NK-92 (cell line): ENCODE data around the gene LASP1.

ENCODE experiments used
- DNase-seq: peaks from one replicate; lab custom pipeline; 2025; ENCODE audit not compliant: unreplicated experiment; lab: John Stamatoyannopoulos, UW

LASP1 gene

DNA sequence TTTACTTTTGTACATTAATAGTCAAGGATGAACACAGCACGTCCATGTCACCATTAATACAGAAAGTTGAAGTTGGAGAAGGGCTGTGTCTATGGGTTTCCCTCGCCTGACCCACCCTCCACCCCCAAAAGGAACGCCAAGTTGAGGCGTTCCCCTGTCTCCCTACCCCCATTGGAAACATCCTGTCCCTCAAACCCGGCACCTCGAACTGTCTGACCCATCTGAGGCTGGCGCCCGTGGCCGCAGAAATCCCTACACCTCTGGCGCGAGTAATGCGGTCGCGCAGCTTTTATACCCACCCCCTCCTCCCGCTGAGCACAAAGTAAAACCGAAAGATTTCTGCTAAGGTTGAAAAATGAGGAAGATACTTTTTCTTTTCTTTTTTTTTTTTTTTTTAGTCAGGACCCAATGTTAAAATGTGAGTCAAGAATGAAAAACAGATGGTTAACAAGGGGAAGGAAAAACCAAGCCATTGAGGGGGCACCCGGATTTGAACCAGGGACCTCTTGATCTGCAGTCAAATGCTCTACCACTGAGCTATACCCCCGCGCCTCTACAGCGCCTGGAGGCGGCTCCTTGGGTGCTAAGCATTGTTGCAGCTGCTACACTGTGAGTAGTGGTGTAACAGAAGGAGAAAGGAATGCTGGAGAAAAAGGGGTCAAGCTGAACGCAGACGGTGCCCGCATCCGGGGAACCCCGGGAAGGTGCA lies 887 bp upstream of the LASP1 start:
- no peak for DNase-seq

DNA sequence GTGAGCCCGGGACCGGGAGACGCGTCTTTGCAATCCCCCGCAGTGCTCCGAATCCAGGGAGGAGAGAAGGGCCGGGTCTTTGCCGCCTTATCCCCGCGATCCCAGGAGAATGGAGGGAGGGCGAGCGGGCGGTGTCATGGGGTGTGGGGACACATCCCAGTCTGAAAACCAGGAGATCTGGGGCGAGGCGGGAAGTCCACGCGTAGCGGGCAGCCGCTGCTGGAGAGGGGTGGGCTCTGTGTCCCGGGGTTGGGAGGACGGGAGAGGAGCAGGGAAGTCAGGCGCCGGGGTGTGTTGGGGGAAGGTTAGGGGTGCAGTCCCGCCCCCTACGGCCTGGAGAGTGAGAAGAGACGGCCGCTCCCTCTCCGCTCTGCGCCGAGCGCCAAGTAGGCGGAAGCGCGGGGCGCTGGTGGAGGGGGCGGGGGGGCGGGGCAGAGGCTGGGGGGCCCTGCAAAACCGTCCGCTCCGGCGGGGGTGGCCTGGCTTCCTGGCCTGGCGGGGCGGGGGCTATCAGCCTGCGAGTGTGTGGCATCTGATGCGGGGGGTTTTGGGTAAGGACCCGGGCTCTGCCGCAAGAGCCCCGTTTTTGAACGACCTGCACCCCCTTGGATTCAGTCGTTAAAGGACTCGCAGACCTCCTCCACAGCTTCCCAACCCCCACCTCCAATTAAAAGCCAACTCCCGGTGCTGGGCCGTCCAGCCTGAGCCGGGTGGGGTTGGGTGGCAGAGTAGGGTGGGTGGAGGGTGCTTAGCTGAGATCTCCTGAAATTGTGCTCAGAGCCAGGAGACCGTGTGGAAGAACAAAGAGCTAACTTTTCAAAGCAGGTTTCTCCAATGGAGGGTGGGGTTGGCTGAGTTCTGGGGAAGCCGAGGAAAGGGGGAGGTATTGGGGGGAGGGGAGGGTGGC lies 654 bp downstream of the LASP1 start:
- DNase-seq, result no peak

DNA sequence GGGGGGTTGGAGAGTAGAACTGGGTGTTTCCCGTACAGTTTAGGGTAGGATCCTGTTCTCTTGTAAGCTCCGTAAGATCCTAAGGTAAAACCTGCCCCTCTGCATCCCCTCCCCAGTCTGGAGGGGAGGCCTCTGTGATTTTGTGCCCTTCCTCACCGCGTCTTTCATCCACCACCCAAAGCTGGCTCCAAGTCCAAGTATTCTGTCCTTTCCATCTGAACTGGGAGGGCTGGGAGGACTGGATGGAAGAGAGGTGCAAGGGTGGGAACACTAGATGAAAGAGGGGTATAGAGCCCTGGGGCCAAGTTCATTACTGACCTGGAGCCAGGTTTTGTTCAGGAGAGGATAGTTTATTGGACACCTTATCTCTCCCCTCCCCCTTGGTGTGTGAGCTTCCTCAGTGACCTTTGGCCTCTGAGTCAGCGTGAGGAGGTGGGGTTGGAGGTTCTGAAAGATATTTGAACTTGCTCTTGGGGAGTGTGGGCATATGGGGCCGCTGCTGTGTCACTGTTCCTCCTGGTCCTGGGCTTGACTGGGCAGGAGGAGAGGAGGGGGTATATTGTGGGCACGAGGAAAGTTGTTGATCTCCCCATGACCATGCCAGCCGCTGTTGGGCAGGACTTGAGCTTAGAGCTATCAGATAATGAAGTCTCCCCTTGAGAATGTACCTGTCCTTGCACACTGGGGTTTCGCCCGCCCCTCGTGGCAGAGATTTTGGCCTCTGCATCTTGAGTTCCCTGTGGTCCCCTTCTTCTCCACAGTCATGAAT lies 1.6 kb downstream of the LASP1 start:
- no peak for DNase-seq

DNA sequence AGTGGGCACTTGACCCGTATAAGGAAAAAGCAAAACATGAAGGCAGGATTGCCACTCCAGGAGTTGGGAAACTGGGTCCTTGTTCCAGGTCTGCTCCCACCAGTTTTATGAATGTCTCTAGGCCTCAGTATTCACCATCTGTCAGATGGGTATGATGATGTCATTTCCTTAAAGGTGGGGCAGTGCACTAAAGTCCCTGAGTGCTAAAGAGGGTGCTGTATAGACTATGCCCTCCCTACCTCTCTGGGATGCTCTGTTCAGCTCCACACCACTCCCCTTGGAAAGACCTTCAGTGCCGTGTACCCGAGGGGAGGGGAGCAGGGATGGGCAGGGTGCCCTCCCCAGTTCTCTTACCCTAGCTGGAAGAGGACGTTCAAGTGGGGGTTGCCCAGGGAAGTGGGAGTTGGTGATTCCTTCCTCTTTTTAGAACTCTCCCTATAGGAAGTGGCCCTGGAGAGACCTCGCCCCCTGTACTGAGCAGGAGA lies 2.2 kb downstream of the LASP1 start:
- DNase-seq, result no peak

DNA sequence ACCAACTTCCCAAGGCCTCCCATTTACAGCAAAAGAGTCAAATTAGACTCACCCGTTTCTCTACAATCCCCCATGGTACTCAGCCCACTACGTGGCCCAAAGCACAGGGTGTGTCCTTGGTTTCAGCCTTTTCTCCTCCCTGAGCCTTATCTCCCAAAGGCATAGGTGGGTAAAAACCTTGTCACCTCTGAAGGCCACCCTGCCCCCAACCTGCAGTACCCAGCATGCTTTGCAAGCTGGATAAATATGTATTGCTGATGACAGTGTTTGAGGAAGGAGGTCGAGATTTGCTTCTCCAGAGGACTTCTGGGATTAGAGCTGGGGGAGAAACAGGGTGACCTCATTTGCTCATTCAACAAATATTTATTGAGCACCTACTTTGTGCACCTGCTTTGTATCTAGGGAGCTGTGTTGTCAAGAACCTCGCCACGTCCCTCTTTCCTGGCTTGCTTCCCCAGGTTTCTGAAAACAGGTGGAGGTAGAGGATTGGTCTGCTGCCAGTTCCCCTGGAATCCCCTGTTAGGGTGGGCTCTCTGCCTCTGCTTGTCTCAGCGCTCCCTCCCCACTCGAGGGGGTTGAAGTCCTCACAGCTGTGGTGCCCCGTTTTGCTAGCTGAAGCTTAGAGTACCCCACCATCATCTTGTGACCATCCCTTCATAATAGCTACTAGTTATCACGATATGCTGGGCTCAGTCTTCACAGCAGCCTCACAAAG lies 3.0 kb downstream of the LASP1 start:
- DNase-seq, result no peak

DNA sequence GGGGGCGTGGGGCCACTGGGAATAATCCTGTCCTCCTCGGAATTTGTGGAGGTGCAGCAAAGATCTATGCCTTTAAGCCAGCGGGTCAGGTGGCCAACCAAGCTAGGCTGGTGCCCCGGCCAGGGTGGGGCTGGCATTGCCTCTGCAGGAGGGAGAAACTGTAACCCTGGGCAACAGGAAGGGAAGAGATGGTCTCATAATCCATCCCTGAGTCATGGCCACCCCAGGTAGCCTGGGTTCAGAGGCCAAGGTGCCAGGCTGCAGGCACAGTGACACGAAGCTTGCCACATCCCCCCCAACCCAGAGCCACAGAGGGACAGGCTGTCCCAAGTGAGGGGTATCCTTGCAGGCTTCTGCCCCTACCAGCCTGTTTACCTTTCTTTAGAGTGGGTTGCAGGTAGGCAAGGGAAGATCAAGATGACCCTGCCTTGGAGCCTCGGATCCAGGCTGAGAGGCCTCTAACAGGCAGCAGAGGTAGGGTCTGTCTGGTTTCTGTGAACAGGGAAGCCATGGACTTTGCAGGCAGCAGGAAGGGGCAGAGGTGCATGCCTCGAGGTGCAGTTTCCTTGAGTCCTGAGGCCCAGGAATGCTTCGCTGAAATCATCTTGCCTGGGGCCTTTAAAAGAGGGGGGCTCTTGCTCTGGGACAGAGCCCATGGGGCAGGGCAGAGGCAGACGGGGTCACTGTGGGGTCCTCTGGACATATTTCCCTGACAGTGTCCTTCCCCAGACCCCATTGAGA lies 4.0 kb downstream of the LASP1 start:
- DNase-seq, result no peak

DNA sequence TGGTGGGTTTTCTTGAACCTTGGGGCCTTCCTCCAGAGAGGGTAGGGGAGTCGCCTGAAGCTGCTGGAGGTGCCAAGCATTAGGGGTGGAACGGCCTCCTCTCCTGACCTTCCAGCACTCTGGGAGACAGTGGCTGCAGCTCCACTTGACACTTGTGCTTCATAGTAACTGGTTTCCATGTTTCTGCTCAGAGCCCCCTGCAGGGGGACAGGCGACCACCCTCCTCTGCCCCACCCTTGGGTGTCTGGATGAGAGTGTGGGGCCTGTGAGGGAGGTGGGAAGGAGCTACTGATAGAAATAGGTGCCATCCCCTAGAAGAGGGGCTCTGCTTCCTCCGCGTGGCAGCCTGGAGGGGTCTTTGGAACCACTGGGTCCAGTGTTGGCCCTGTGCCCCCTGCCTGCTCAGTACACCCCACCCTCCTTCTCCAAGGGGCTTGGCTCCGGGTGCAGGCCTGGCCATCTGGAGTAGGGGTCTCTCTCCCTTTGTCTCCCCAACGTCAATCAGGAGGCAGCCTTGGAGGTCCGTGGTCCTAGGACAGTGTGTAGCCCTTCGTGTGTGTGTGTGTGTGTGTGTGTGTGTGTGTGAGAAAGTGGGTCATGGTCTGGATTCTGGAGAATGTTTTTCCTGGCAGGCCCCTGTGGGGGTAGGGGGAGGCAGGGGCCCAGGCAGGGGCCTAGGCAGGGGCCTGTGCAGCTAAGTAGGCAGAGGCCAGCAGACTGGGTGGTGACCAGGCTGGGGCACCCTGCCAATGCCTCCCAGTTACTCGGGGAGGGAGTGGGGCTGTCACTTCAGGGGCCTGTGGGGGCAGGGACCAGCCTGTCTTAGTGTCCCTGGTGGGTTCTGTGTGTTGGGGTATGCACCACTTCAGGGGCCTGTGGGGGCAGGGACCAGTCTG lies 4.9 kb downstream of the LASP1 start:
- no peak for DNase-seq

DNA sequence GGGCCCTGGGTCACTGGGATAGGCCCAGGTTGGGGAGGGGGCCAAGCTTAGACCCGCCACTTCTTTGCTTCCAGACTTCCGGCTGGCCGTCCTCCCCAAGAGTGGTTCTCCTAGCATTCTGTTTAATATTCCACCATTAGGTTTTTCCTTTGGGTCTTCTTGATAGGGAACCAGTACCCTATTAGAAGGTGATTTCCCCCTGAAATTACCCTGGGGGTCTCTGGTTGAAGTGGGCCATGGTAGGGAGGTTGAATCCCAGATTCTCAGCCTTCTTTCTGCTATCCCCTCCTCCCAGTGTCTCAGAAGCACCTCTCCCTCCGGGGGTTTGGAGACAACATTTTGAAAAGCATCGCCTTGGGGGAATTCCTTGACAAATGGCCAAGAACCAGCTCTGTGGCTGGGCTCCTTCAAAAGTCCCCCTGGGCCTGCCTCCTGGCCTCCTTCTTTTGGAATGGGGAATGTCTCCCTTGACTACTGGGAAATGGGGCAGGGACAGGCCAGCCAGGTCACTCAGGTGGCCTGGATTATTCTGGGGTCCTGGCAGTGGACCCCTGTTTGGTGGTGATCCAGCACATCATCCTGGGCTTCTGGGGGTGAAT lies 5.7 kb downstream of the LASP1 start:
- no peak for DNase-seq

DNA sequence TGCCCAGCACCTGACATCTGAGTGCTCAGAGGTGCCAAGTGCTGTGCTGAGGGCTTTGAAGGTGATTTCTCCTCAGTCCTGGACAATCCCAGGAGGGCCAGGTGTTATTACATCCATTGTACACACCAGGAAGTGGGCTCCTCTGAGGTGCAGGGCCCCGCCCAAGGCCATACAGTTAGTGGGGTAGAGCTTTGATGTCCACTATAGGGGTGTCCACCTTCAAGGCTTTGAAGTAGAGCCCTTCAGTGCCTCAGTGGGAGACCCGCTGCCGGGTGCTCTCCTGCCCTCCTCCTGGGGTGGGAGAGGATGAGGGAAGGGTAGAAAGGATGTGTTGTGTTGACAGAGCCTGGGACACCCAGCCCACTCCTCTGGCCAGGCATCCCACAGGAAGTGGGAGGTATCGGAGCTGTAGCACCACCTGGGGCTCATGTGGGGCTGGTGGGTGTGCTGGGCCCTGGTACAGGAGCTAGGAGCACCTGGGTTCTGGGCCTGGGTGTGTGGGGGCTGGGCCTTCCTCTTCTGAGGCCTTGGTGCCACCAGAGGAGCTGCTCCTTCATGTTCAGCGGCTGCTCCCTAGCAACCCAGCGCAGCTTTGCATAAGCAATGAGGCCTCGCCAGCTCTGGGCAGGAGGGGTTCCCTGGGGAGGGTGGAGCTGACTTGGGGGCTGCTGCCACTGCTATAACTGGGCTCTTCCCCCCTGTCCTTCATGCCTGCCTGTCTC lies 7.4 kb downstream of the LASP1 start:
- no peak for DNase-seq

DNA sequence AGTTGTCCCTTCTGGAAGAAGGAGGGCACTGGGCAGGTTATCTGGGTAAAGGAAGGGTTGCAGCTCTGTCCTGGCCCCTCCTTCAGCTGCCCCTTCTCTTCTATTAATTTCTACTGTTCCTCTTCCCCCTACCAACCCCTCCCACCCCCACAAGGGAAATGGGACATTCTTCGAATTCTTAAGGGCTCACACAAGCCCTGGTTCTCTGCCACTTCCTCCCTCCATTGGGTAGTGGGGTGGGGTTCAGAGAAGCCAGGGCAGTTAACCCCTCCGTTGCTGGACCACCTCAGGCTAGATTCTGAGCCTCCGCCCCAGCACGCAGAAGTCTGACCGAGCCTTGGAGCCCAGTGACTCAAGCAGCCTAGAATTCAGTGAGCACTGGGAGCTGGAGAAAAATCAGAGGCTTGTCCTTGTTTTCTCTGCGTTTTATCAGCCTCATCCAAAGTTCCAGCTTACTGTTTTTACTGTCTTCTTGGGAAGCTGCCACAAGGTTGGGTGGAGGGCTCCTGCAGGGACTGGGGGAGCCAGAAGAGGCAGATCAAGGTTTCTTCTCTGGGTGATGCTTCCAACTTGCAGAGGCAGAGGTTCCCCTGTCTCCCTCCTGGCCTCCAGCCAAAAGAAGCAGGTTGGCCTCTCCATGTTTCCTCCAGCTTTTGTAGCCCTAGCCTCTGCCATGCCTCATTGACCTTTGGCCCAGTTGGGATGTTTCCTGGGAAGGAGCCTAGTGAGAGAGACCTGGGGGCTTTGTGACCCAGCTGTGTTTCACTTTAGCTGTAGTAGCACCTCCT lies 10.2 kb downstream of the LASP1 start:
- DNase-seq, result no peak

DNA sequence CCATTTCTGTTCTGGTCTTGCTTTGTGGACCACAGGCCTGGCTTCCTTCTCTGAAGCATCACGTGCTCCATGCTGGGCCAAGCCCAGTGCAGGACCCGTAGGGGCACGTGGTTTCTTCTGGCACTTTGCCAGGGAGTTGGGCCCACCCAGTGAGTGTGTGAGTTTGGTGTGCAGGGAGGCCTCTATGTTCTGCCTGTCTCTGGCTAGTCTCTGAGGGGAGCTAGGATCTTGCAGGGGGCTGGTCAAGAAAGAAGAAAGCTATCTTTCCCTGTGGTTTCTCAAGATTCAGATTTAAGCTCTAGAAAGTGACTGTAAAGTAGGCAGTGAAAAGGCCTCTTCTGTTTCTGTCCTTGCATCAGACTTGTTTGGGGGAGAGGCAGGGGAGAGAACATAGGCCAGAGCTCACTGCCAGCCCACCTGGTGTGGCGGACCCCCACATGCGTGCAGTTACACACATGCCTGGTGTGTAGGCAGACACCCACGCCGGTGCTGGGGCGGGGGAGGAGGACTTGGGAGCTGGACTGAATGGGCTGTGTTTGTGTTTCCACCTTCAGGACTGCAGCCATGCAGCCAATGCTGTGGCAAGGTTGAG lies 11.8 kb downstream of the LASP1 start:
- no peak for DNase-seq

DNA sequence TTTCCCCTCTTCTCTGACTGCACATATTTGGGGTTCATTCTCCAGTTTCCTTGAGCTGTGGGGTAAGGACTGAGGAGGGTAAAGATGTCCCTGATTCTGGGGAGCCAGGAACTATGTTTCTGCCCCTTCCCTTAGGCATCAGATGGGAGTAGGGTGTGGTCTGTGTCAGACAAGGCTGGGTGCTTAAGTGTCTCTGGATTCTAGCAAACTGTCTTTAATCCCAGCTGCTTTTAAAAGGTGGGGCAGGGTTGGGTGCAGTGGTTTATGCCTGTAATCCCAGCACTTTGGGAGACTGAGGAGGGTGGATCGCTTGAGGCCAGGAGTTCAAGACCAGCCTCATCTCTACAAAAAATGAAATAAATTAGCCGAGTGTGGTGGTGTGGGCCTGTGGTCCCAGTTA lies 13.0 kb downstream of the LASP1 start:
- no peak for DNase-seq

DNA sequence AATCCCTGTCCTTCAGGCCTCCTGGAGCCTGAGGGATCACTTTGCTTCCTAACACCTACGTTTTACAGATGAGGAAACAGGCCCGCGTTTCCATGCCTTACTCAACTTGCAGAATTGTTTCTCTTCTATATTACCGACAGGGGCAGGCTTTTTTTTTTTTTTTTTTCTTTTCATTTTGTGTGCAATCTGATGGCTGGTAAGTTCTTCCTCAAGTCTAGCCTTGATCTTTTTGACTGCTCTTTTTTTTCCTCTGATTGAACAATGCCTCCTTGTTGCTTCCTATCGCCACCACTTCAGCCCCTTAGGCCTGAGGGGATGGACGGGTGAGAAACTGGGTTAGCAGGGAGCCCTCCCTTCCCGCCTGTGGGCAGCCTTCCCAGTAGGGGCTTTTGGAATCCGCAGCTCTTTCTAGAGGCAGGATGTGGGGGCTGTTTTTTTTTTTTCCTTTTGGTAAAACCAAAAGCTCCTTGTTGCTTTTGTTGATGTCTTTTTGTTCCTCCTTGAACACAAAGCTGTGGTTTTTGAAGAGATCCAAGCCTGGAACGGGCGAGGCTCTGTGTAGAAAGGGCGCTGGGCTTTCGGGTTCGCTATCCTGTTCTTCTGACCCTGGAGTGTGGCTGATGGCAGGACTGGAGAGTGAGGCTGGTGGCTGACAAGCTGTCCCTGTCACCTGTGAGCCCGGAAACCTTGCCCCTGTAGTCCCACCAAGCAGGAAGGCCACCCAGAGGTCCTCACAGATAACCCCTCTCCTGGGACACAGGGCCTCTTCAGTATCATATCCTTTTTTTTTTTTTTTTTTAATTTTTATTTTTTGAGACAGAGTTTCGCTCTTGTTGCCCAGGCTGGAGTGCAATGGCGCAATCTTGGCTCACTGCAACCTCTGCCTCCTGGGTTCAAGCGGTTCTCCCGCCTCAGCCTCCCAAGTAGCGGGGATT lies 14.0 kb downstream of the LASP1 start:
- no peak for DNase-seq

DNA sequence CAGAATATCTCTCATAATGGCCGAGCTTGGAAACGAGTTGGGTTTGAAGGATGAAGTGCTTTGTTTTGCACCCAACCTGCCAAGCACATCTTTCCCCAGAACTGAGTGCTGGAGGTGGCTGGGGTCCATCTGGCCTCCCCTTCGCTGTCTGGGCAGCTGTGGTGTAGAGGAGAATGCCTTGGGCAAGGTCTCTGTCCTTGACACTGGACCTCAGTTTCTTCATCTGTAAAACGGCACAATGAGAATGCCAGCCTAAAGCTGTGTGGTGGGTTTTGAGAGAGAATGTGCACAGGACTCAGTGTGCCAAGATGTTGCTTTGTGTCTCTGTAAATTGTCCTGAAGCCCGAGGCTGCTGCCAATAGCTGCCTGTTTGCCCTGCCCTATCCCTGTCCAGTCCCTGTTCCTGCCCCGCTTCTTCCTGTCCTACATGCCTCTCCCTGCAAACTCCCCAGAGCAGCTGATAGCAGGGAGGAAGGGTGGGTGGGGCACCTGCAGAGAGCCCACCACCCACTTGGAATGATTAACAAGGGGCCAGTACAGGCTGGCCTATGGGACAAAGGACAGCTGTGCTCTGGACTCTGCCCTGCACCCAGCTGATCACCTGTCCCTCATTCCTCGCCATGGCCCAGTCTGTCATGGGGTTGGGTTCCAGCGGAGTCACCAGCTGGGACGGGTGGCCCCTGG lies 15.3 kb downstream of the LASP1 start:
- no peak for DNase-seq
